Measurements from ENCODE around the gene SLC25A23. TPM values are rescaled to one million over a fixed set of nuclear protein-coding genes. Genes with fewer than 3 reads are reported as not detected.
A peak's percentile ranks its signal among the peaks of the same experiment; 100 is the strongest.

SLC25A23 gene
- total and polyA plus RNA-seq, 9 of the 15 experiments (the other 6 are each of a cell fraction or from before 2014, with no cell fraction given), result 6.1 to 72.0 (median 26.6) TPM

DNA sequence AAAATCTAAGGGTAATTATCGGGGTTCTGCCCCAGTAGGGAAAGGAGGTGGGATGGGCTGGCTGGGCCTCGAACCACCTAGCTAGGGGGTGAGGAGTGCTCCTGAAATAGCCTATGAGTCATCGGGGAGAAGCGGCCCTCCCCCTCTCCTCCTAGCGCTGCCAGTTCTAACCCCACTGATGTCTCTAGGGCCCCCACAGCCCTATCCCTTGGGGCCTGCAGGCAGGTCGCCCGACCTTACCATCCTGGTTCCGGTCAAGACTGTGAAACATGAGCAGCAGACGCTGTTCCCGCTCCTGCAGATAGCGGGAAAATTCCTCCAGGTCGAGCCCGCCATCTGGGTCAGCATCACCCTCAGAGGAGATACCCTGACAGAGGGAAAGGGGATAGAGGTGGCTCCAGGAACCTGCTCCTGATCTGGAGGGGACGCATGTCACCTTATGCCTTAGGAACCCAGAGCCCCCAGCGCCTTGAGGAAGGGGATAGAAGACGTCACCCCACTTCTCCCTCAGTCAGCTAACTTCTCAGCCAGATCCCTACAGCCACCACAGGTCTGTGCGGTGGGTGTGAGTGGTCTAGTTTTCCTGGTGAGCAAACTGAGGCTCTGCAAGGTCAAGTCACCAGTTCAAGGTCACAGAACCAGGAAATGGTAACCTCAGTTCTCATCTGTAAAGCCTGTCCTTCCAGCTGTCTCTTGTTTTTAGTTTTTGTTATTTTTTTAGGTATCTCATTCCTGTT is 1.5 kb downstream of the SLC25A23 start (continued):
- TF ChIP-seq, protein P1, sequence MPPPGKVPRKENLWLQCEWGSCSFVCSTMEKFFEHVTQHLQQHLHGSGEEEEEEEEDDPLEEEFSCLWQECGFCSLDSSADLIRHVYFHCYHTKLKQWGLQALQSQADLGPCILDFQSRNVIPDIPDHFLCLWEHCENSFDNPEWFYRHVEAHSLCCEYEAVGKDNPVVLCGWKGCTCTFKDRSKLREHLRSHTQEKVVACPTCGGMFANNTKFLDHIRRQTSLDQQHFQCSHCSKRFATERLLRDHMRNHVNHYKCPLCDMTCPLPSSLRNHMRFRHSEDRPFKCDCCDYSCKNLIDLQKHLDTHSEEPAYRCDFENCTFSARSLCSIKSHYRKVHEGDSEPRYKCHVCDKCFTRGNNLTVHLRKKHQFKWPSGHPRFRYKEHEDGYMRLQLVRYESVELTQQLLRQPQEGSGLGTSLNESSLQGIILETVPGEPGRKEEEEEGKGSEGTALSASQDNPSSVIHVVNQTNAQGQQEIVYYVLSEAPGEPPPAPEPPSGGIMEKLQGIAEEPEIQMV (tag; conservative IDR thresholded peaks at IDR 0.05; ENCODE audit: low read depth), result no peak
- peak; percentile 94 for TF ChIP-seq ESRRA (IDR thresholded peaks at IDR 0.05; ENCODE audit: borderline replicate concordance, low read depth)
- TF ChIP-seq ZNF644 (tag; IDR thresholded peaks at IDR 0.05; ENCODE audit: low read depth), result no peak
- TF ChIP-seq JUN (IDR thresholded peaks at IDR 0.05; ENCODE audit: borderline replicate concordance, low read depth, low read length), result peak; percentile 80
- peak; percentile 94 for TF ChIP-seq JUN (CRISPR knock-in tag; IDR thresholded peaks at IDR 0.05; ENCODE audit: borderline replicate concordance)
- TF ChIP-seq VEZF1 (CRISPR knock-in tag; IDR thresholded peaks at IDR 0.05), result peak; percentile 32; the same call in 1 of the 2 replicates
- TF ChIP-seq MBD2 (IDR thresholded peaks at IDR 0.05; ENCODE audit: borderline replicate concordance, low read depth), result peak; percentile 32; the same call in 1 of the 2 replicates
- no peak for TF ChIP-seq TBP (optimal IDR thresholded peaks at IDR 0.05; ENCODE audit: low read depth, low read length)
- TF ChIP-seq ZC3H4 (CRISPR knock-in tag; IDR thresholded peaks at IDR 0.05; ENCODE audit: borderline replicate concordance), result 0 out of 2 replicates have a peak, but pooled peaks have one; percentile 1
- TF ChIP-seq FOSL1 (tag; conservative IDR thresholded peaks at IDR 0.05), result peak; percentile 74
- TF ChIP-seq ZBTB33 (CRISPR knock-in tag; IDR thresholded peaks at IDR 0.05), result 0 out of 2 replicates have a peak, but pooled peaks have one; percentile 61
- TF ChIP-seq MAZ (CRISPR knock-in tag; conservative IDR thresholded peaks at IDR 0.05 in 1 of 2, IDR thresholded peaks at IDR 0.05 in 1 of 2), result peak in 1 of 2 experiments; percentile 13; a peak in 1 of 4 replicates
- peak; percentile 49 for TF ChIP-seq ARID1B (IDR thresholded peaks at IDR 0.05)
- TF ChIP-seq MEF2A (IDR thresholded peaks at IDR 0.05; ENCODE audit: control insufficient read depth, low read depth, low read length), result peak; percentile 99
- TF ChIP-seq ZNF589 (CRISPR knock-in tag; IDR thresholded peaks at IDR 0.05; ENCODE audit: low read depth), result 0 out of 2 replicates have a peak, but pooled peaks have one; percentile 33
- TF ChIP-seq SMARCE1 (IDR thresholded peaks at IDR 0.05), result peak; percentile 19; the same call in 1 of the 2 replicates
- TF ChIP-seq ZNF707 (CRISPR knock-in tag; conservative IDR thresholded peaks at IDR 0.05), result no peak
- TF ChIP-seq ATF7 (IDR thresholded peaks at IDR 0.05), result 0 out of 2 replicates have a peak, but pooled peaks have one; percentile 41
- peak; percentile 81 for TF ChIP-seq MEF2D (tag; conservative IDR thresholded peaks at IDR 0.05; ENCODE audit: low read depth)
- TF ChIP-seq, protein P2, sequence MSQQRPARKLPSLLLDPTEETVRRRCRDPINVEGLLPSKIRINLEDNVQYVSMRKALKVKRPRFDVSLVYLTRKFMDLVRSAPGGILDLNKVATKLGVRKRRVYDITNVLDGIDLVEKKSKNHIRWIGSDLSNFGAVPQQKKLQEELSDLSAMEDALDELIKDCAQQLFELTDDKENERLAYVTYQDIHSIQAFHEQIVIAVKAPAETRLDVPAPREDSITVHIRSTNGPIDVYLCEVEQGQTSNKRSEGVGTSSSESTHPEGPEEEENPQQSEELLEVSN (IDR thresholded peaks at IDR 0.05; ENCODE audit: borderline replicate concordance in 1 of 2, extremely low read depth in 1 of 2, insufficient read depth in 1 of 2, insufficient read length in 1 of 2, low read depth in 1 of 2, low read length in 1 of 2, poor library complexity in 1 of 2, severe bottlenecking in 1 of 2), result peak in 1 of 2 experiments; percentile 56
- peak; percentile 6 for TF ChIP-seq FOS (IDR thresholded peaks at IDR 0.05; ENCODE audit: extremely low read depth, insufficient read length)

Data from K562 (cell line).